OCI-LY3 (cell line): ENCODE results near the gene ZNF525.
A peak's percentile ranks its signal among the peaks of the same experiment; 100 is the strongest.

Source experiments
- H2AFZ ChIP-seq: fragments of 200-600, 300-600 bp; shearing (Covaris generic); 2 replicates; pipeline ENCODE4 v1.6.0; 2014; ENCODE audit warnings: antibody characterized with exemption, low read depth, low read length
- H3K27ac ChIP-seq: fragments of 200-600, 300-600 bp; sonication (generic); 2 replicates; pipeline ENCODE4 v1.5.1; 2014; ENCODE audit warnings: mild to moderate bottlenecking, low read length, moderate library complexity, mixed read lengths
- H3K27me3 ChIP-seq: fragments of 200-600, 300-600 bp; sonication (generic); 2 replicates; pipeline ENCODE4 v1.6.1; 2014; ENCODE audit warnings: low read depth, low read length, mixed read lengths
- H3K36me3 ChIP-seq: fragments of 200-600, 300-600 bp; sonication (generic); replicated peaks from 2 replicates; pipeline ENCODE3; 2014; ENCODE audit warnings: low read depth, low read length, mixed read lengths
- H3K4me1 ChIP-seq: fragments of 300-600, 200-600 bp; sonication (generic); 2 replicates; pipeline ENCODE4 v1.6.1; 2014; ENCODE audit warnings: low read length, mixed read lengths
- H3K4me2 ChIP-seq: fragments of 200-600, 300-600 bp; sonication (generic); 2 replicates; pipeline ENCODE4 v1.6.1; 2014; ENCODE audit warnings: low read length, mixed read lengths
- H3K4me3 ChIP-seq: fragments of 300-600, 200-600 bp; sonication (generic); 2 replicates; pipeline ENCODE4 v1.5.1; 2014; ENCODE audit warnings: antibody characterized with exemption, mild to moderate bottlenecking, low read length, moderate library complexity
- H3K79me2 ChIP-seq: fragments of 300-600, 200-600 bp; shearing (Covaris generic); 2 replicates; pipeline ENCODE4 v1.6.1; 2014; ENCODE audit warnings: mild to moderate bottlenecking, low read length, mixed read lengths
- H3K9ac ChIP-seq: fragments of 300-600, 200-600 bp; shearing (Covaris generic); 2 replicates; pipeline ENCODE4 v1.6.0; 2014; ENCODE audit warnings: mild to moderate bottlenecking, low read length, moderate library complexity
- H3K9me3 ChIP-seq: fragments of 200-600, 300-600 bp; shearing (Covaris generic); 2 replicates; pipeline ENCODE4 v1.6.1; 2014; ENCODE audit warnings: low read length, mixed read lengths; ENCODE audit not compliant: insufficient read depth
- H4K20me1 ChIP-seq: fragments of 200-600, 300-600 bp; sonication (generic); 2 replicates; pipeline ENCODE4 v1.6.1; 2016; ENCODE audit warnings: low read length, mixed read lengths; ENCODE audit not compliant: insufficient read depth
- CTCF ChIP-seq: fragments of 200-600, 300-600 bp; sonication (generic); IDR thresholded peaks from 2 replicates; pipeline ENCODE4 v1.5.1; 2014; ENCODE audit warnings: antibody characterized with exemption, low read length, low read depth
- EZH2phosphoT487 ChIP-seq: fragments of 200-600 bp; shearing (Covaris generic); IDR thresholded peaks from 2 replicates; pipeline ENCODE4 v1.6.1; 2018; ENCODE audit warnings: antibody characterized with exemption, mixed run types, low read depth

The ZNF525 gene

DNA sequence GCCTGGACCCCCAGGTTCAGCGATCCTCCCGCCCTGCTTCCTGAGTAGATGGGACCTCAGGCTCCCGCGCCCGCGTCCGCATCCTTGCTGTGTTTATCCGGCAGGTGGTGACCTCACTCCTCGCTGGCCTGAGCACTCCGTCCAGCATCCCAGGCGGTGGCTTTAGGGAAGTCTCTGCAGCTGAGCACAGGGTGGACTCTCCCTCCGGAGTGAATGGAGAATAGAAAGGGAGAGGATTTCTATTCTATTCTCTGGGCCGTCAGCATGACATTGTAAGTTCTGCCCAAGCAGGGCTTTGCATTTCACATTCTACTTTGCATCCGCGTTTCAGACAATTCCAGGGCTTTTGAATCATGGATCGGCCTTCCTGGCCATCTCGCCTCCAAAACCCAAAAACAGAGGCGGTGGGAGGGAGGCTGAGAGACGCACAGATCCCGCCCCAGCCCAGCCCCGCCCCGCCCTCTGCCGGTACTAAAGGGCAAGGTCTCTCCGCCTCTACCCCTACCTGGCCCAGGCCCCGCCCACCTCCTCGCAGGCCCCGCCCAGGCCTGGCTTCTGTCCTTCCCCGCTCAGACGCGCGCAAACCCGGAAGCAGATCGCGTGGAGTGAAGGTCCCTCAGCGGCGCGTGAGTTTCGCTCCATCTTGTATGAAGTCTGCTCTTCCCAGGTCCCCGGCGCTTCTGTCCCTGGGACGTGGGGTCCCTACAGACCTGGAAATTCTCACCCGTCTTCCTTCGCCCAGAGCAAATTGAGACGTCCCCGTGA, at the start of gene ZNF525:
TSS of gene ZNF525 (plus strand) at position 572 of the 765 bp plus-strand sequence. CDS start 6,577 bp downstream, outside the sequence.
- H3K4me2 ChIP-seq: peak within 1 kb of the TSS; percentile 62
- no peak within 1 kb of the TSS for H3K27ac ChIP-seq

DNA sequence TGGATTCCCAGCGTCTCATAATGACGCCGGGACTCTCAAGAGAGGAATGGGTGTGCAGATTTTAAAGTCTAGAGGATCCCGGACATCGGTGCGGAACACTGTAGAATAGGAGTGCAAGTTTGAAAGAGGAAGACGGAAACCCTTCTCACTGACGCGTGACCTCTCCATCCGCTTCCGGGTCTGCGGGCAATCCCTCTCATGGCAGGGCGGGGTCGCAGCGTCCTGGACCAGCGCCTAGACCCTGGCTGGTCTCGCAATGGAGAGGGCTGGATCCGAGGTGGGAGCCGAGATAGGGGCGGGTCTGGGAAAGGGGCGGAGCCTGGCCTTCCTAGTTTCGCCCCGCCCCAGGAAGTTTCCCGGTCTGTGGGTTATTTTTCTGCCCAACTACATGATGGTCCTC, 36.5 kb upstream of the ZNF525 start:
- H3K9ac ChIP-seq: no peak overlapping the region
- H3K79me2 ChIP-seq: no peaks in the 10 kb centered on the region
- no peaks in the 10 kb centered on the region for H3K4me1 ChIP-seq
- H3K9me3 ChIP-seq: peaks cover 16% of the 10 kb centered on the region
- no peak overlapping the region for H2AFZ ChIP-seq
- H3K27ac ChIP-seq: no peak overlapping the region
- H3K36me3 ChIP-seq: no peaks in the 10 kb centered on the region
- no peaks in the 10 kb centered on the region for H3K27me3 ChIP-seq
- no peak for TF ChIP-seq EZH2phosphoT487
- TF ChIP-seq CTCF: no peak
- no peak overlapping the region for H3K4me3 ChIP-seq
- H3K4me2 ChIP-seq: no peak overlapping the region
- no peaks in the 10 kb centered on the region for H4K20me1 ChIP-seq

More for the DNA sequence above, at the start of gene ZNF525:
- Histone ChIP-seq H3K9ac (peak within 1 kb of the TSS; percentile 51), H3K79me2 (no peaks in the 10 kb centered on the region), H3K9me3 (no peaks in the 10 kb centered on the region), H3K27me3 (no peaks in the 10 kb centered on the region), H2AFZ (no peak within 1 kb of the TSS), H3K4me3 (peak within 1 kb of the TSS; percentile 75), H4K20me1 (no peaks in the 10 kb centered on the region), H3K4me1 (no peaks in the 10 kb centered on the region), H3K36me3 (no peaks in the 10 kb centered on the region)
- no peak for TF ChIP-seq CTCF
- TF ChIP-seq EZH2phosphoT487: no peak

DNA sequence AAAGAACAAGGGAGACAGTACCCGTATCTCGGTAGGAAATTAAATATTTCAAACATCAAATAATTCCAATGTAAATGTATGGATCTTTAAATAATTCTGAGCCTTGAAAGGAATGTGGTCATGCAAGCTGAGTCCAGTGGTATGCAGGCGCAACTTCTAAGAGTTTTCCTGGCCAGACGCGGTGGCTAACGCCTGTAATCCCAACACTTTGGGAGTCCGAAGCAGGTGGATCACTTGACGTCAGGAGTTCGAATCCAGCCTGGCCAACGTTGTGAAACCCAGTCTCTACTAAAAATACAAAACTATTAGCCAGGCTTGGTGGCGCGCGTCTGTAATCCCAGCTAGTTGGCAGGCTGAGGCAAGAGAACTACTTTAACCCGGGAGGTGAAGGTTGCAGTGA, 33.0 kb upstream of the ZNF525 start:
- Histone ChIP-seq H3K79me2 (no peaks in the 10 kb centered on the region), H3K27me3 (no peaks in the 10 kb centered on the region), H3K4me1 (no peaks in the 10 kb centered on the region), H3K9me3 (peaks cover 15% of the 10 kb centered on the region; the same call in 1 of the 2 replicates), H3K9ac (no peak overlapping the region), H4K20me1 (no peaks in the 10 kb centered on the region), H3K4me3 (no peak overlapping the region), H3K27ac (no peak overlapping the region), H3K36me3 (no peaks in the 10 kb centered on the region), H3K4me2 (no peak overlapping the region), H2AFZ (no peak overlapping the region)
- no peak for TF ChIP-seq EZH2phosphoT487
- TF ChIP-seq CTCF: no peak

DNA sequence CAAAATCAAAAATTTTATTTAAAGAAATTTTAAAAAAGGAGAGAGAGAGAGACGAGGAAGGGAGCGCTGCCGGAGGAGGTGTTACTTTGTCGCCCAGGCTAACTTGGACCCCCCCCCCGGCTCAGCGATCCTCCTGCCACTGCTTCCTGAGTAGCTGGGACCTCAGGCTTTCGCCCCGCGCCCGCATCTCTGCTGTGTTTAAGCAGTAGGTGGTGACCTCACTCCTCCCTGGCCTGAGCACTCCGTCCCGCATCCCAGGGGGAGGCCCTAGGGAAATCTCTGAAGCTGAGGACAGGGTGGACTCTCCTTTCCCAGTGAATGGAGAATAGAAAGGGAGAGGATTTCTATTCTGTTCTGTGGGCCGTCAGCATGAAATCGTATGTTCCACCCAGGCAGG, 32.4 kb upstream of the ZNF525 start:
- no peak for TF ChIP-seq CTCF
- TF ChIP-seq EZH2phosphoT487: no peak
- Histone ChIP-seq H3K9ac (no peak overlapping the region), H4K20me1 (no peaks in the 10 kb centered on the region), H3K4me3 (peak overlapping the region; percentile 77), H3K79me2 (no peaks in the 10 kb centered on the region), H3K9me3 (peaks cover 15% of the 10 kb centered on the region; the same call in 1 of the 2 replicates), H3K4me2 (peak overlapping the region; percentile 22; the same call in 1 of the 2 replicates), H3K36me3 (no peaks in the 10 kb centered on the region), H3K27me3 (no peaks in the 10 kb centered on the region), H3K27ac (no peak overlapping the region), H2AFZ (no peak overlapping the region), H3K4me1 (no peaks in the 10 kb centered on the region)
